KOPT-K1 (cell line): Measurements from ENCODE around the gene TRIM50.
A peak's percentile ranks its signal among the peaks of the same experiment; 100 is the strongest.
"Not testable (repeated sequence)": the region's sequence is repeated elsewhere in the genome, so short reads cannot be mapped to it uniquely, and the experiment has no call there.

Experiments used
- H3K27ac ChIP-seq: fragments of 200-600 bp; sonication (generic); 2 replicates; pipeline ENCODE4 v1.5.1; 2016; ENCODE audit warnings: antibody characterized with exemption, mild to moderate bottlenecking, low read depth, low read length; ENCODE audit not compliant: poor library complexity, severe bottlenecking
- H3K36me3 ChIP-seq: fragments of 200-600 bp; sonication (generic); 2 replicates; pipeline ENCODE4 v1.5.1; 2017; ENCODE audit warnings: antibody characterized with exemption, mild to moderate bottlenecking, low read length, moderate library complexity; ENCODE audit not compliant: insufficient read depth
- H3K9me3 ChIP-seq: fragments of 200-600 bp; sonication (generic); 2 replicates; pipeline ENCODE4 v1.5.1; 2017; ENCODE audit warnings: antibody characterized with exemption, low read length, mild to moderate bottlenecking; ENCODE audit not compliant: insufficient read depth, poor library complexity, severe bottlenecking

The TRIM50 gene

GRCh38 chr7:73311421-73311820, 16.5 kb downstream of the TRIM50 start:
- not testable (repeated sequence) for H3K9me3 ChIP-seq, H3K27ac ChIP-seq
- H3K36me3 ChIP-seq = peaks cover 13% of the 10 kb centered on the region

GRCh38 chr7:73308665-73309214, 19.1 kb downstream of the TRIM50 start, which contains the start of gene NSUN5:
NSUN5 (minus strand) TSS chr7:73308826; CDS start chr7:73308790, 36 bp downstream.
- no peaks in the 10 kb centered on the region for H3K9me3 ChIP-seq
- H3K36me3 ChIP-seq = peaks cover 39% of the 10 kb centered on the region
- peak within 1 kb of the TSS; percentile 69 for H3K27ac ChIP-seq

GRCh38 chr7:73308074-73308664, 19.7 kb downstream of the TRIM50 start:
- Histone ChIP-seq H3K27ac (peak overlapping the region; percentile 69), H3K9me3 (no peaks in the 10 kb centered on the region), H3K36me3 (peaks cover 45% of the 10 kb centered on the region)

GRCh38 chr7:73307436-73307835, 20.4 kb downstream of the TRIM50 start:
- peak overlapping the region; percentile 69 for H3K27ac ChIP-seq
- peaks cover 48% of the 10 kb centered on the region for H3K36me3 ChIP-seq
- H3K9me3 ChIP-seq = no peaks in the 10 kb centered on the region

- H3K27ac ChIP-seq = not testable (repeated sequence)
- H3K36me3 ChIP-seq = peaks cover 48% of the 10 kb centered on the region
Observed at GRCh38 chr7:73304612-73305387, 23.1 kb downstream of the TRIM50 start.

GRCh38 chr7:73304071-73304470, 23.8 kb downstream of the TRIM50 start:
- Histone ChIP-seq H3K36me3 (peaks cover 48% of the 10 kb centered on the region), H3K27ac (no peak overlapping the region), H3K9me3 (no peaks in the 10 kb centered on the region)

More at GRCh38 chr7:73304612-73305387, 23.1 kb downstream of the TRIM50 start:
- H3K9me3 ChIP-seq = not testable (repeated sequence)

- Histone ChIP-seq H3K36me3 (peaks cover 48% of the 10 kb centered on the region), H3K27ac (no peak overlapping the region), H3K9me3 (no peaks in the 10 kb centered on the region)
Observed at GRCh38 chr7:73303546-73303945, 24.3 kb downstream of the TRIM50 start.

GRCh38 chr7:73302846-73303245, 25.0 kb downstream of the TRIM50 start:
- not testable (repeated sequence) for H3K27ac ChIP-seq, H3K9me3 ChIP-seq
- H3K36me3 ChIP-seq = peaks cover 48% of the 10 kb centered on the region

GRCh38 chr7:73301108-73301507, 26.8 kb downstream of the TRIM50 start:
- H3K9me3 ChIP-seq, H3K27ac ChIP-seq: not testable (repeated sequence)
- peaks cover 32% of the 10 kb centered on the region for H3K36me3 ChIP-seq

GRCh38 chr7:73299812-73300211, 28.1 kb downstream of the TRIM50 start:
- not testable (repeated sequence) for H3K9me3 ChIP-seq, H3K27ac ChIP-seq
- H3K36me3 ChIP-seq = peaks cover 20% of the 10 kb centered on the region

GRCh38 chr7:73297706-73298105, 30.2 kb downstream of the TRIM50 start:
- not testable (repeated sequence) for H3K9me3 ChIP-seq, H3K36me3 ChIP-seq, H3K27ac ChIP-seq

GRCh38 chr7:73297235-73297634, 30.6 kb downstream of the TRIM50 start:
- not testable (repeated sequence) for H3K9me3 ChIP-seq, H3K27ac ChIP-seq, H3K36me3 ChIP-seq

GRCh38 chr7:73277210-73277609, 50.7 kb downstream of the TRIM50 start:
- not testable (repeated sequence) for H3K27ac ChIP-seq, H3K36me3 ChIP-seq, H3K9me3 ChIP-seq

- H3K36me3 ChIP-seq, H3K27ac ChIP-seq, H3K9me3 ChIP-seq: not testable (repeated sequence)
Observed at GRCh38 chr7:73267813-73268212, 60.1 kb downstream of the TRIM50 start.

- H3K9me3 ChIP-seq, H3K27ac ChIP-seq, H3K36me3 ChIP-seq: not testable (repeated sequence)
Observed at GRCh38 chr7:73266719-73267368, 61.0 kb downstream of the TRIM50 start.
